Measurements from ENCODE around the gene PHLDA2. TPM values are rescaled to one million over a fixed set of nuclear protein-coding genes. Genes with fewer than 3 reads are reported as not detected.

The PHLDA2 gene
- total RNA-seq, 2 experiments from 2014 or later, result 0.16 to 0.34 TPM

GRCh38 chr11:2923446-2924375 lies 5.5 kb downstream of the PHLDA2 start:
- Histone ChIP-seq H3K9me2 (ENCODE audit: insufficient read depth, low read length) (no peaks in the 10 kb centered on the region), H2AFZ (ENCODE audit: low read length) (no peak overlapping the region), H3K4me3 (ENCODE audit: low read depth, low read length, poor library complexity, severe bottlenecking) (no peak overlapping the region), H3K4me1 (ENCODE audit: insufficient read depth, low read length, poor library complexity, severe bottlenecking) (no peaks in the 10 kb centered on the region), H4K20me1 (ENCODE audit: insufficient read depth, low read length) (no peaks in the 10 kb centered on the region), H3K4me2 (ENCODE audit: low read length) (no peak overlapping the region), H3K9me3 (ENCODE audit: low read length) (no peaks in the 10 kb centered on the region), H3K36me3 (ENCODE audit: insufficient read depth, low read length) (no peaks in the 10 kb centered on the region), H3K27ac (ENCODE audit: low read depth, low read length, poor library complexity, severe bottlenecking) (no peak overlapping the region), H3K79me2 (ENCODE audit: insufficient read depth, low read depth, low read length) (no peaks in the 10 kb centered on the region)
- ChIA-PET POLR2A (interaction anchor here (1.0 kb wide), 1 partner anchor 99 kb away, joined by 3 read pairs; no protein-coding TSS in a partner anchor), CTCF (ENCODE audit: unreplicated experiment) (no interaction called here)
- BruUV-seq (replicated peaks), result no TSS peak
- TF ChIP-seq CTCF (conservative IDR thresholded peaks at IDR 0.05; ENCODE audit: low read length) (no peak), EZH2phosphoT487 (IDR thresholded peaks at IDR 0.05; ENCODE audit: borderline replicate concordance, low read depth, low read length) (no peak)
- intact Hi-C loops (cut with micrococcal nuclease; ENCODE audit: unreplicated experiment), result no loop called here
- DNase-seq (ENCODE audit: low spot score), result no peak

- no TSS peak for BruUV-seq (replicated peaks)
- POLR2A ChIA-PET, result interaction anchor here (0.6 kb wide), 1 partner anchor 1072 kb away, joined by 3 read pairs; no protein-coding TSS in a partner anchor
- no peak overlapping the region for H3K4me3 ChIP-seq (ENCODE audit: low read depth, low read length, poor library complexity, severe bottlenecking)
Observed at GRCh38 chr11:2922655-2923054, 6.6 kb downstream of the PHLDA2 start.

More at GRCh38 chr11:2922655-2923054, 6.6 kb downstream of the PHLDA2 start:
- no peaks in the 10 kb centered on the region for H3K36me3 ChIP-seq (ENCODE audit: insufficient read depth, low read length)
- intact Hi-C loops (cut with micrococcal nuclease; ENCODE audit: unreplicated experiment), result no loop called here
- H3K4me1 ChIP-seq (ENCODE audit: insufficient read depth, low read length, poor library complexity, severe bottlenecking), result no peaks in the 10 kb centered on the region
- CTCF ChIA-PET (ENCODE audit: unreplicated experiment), result no interaction called here
- DNase-seq (ENCODE audit: low spot score), result no peak
- no peak overlapping the region for H3K4me2 ChIP-seq (ENCODE audit: low read length)
- H3K79me2 ChIP-seq (ENCODE audit: insufficient read depth, low read depth, low read length), result no peaks in the 10 kb centered on the region
- H3K9me2 ChIP-seq (ENCODE audit: insufficient read depth, low read length), result no peaks in the 10 kb centered on the region
- H3K27ac ChIP-seq (ENCODE audit: low read depth, low read length, poor library complexity, severe bottlenecking), result no peak overlapping the region
- no peaks in the 10 kb centered on the region for H3K9me3 ChIP-seq (ENCODE audit: low read length)
- H4K20me1 ChIP-seq (ENCODE audit: insufficient read depth, low read length), result no peaks in the 10 kb centered on the region
- TF ChIP-seq CTCF (conservative IDR thresholded peaks at IDR 0.05; ENCODE audit: low read length) (no peak), EZH2phosphoT487 (IDR thresholded peaks at IDR 0.05; ENCODE audit: borderline replicate concordance, low read depth, low read length) (no peak)
- H2AFZ ChIP-seq (ENCODE audit: low read length), result no peak overlapping the region

Data from OCI-LY7 (cell line).